Transverse colon (tissue), 4 donors: ENCODE measurements around the gene CLMN.

Experiments used
- POLR2A ChIP-seq: fragments of 450-650 bp; IDR thresholded peaks from one replicate; pipeline ENCODE4 v1.6.1; 2016; ENCODE audit warnings: antibody characterized with exemption, mild to moderate bottlenecking, moderate library complexity
- POLR2AphosphoS5 ChIP-seq, 3 donors: sonication (generic); formaldehyde crosslinking; IDR thresholded peaks; one replicate each; pipeline ENCODE4 v1.6.1; 2016; ENCODE audit warnings: antibody characterized with exemption in 3 of 3
- TF ChIP-seq, protein P1 (sequence below), 5 experiments: fragments of 200-600 bp in 3 of 5; fragments of 450-650 bp in 2 of 5; sonication (generic) in 3 of 5; IDR thresholded peaks; 1 replicate in 2 of 5; 2 replicates in 3 of 5; pipeline ENCODE4 v1.5.1; 2016 to 2017; ENCODE audit warnings: antibody characterized with exemption in 5 of 5, inconsistent platforms in 3 of 5, mild to moderate bottlenecking in 2 of 5, moderate library complexity in 1 of 5

- TF ChIP-seq POLR2AphosphoS5 (IDR thresholded peaks at IDR 0.05): no peak
- TF ChIP-seq, protein P1, sequence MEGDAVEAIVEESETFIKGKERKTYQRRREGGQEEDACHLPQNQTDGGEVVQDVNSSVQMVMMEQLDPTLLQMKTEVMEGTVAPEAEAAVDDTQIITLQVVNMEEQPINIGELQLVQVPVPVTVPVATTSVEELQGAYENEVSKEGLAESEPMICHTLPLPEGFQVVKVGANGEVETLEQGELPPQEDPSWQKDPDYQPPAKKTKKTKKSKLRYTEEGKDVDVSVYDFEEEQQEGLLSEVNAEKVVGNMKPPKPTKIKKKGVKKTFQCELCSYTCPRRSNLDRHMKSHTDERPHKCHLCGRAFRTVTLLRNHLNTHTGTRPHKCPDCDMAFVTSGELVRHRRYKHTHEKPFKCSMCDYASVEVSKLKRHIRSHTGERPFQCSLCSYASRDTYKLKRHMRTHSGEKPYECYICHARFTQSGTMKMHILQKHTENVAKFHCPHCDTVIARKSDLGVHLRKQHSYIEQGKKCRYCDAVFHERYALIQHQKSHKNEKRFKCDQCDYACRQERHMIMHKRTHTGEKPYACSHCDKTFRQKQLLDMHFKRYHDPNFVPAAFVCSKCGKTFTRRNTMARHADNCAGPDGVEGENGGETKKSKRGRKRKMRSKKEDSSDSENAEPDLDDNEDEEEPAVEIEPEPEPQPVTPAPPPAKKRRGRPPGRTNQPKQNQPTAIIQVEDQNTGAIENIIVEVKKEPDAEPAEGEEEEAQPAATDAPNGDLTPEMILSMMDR (IDR thresholded peaks at IDR 0.05): no peak
- no peak for TF ChIP-seq POLR2A
Measured at GRCh38 chr14:95134304-95134933, 185.3 kb downstream of the CLMN start.
